Loucy (cell line): ENCODE measurements around the gene CD96.

Source experiments
- H2AFZ ChIP-seq: fragments of 200-600 bp; sonication (generic); 2 replicates; pipeline ENCODE4 v1.6.0; 2016; ENCODE audit warnings: antibody characterized with exemption, mild to moderate bottlenecking, low read length, moderate library complexity
- H3F3A ChIP-seq: fragments of 200-600 bp; 2 replicates; pipeline ENCODE4 v1.6.0; 2016; ENCODE audit warnings: antibody characterized with exemption, low read depth, mild to moderate bottlenecking
- H3K27me3 ChIP-seq: fragments of 200-600 bp; sonication (generic); 2 replicates; pipeline ENCODE4 v1.6.1; 2014; ENCODE audit warnings: low read length, mild to moderate bottlenecking; ENCODE audit not compliant: insufficient read depth, poor library complexity, severe bottlenecking
- H3K36me3 ChIP-seq: fragments of 200-600 bp; sonication (generic); 2 replicates; pipeline ENCODE4 v1.6.1; 2016; ENCODE audit warnings: low read length; ENCODE audit not compliant: insufficient read depth
- H3K4me1 ChIP-seq: fragments of 200-600 bp; sonication (generic); 2 replicates; pipeline ENCODE4 v1.5.1; 2014; ENCODE audit warnings: low read length, mild to moderate bottlenecking; ENCODE audit not compliant: insufficient read depth, poor library complexity, severe bottlenecking
- H3K4me2 ChIP-seq: fragments of 200-600 bp; sonication (generic); 2 replicates; pipeline ENCODE4 v1.6.0; 2014; ENCODE audit warnings: antibody characterized with exemption, low read length, low read depth, mild to moderate bottlenecking; ENCODE audit not compliant: poor library complexity, severe bottlenecking
- H3K4me3 ChIP-seq: fragments of 200-600 bp; sonication (generic); 2 replicates; pipeline ENCODE4 v1.5.1; 2014; ENCODE audit warnings: low read length, mild to moderate bottlenecking, mixed read lengths; ENCODE audit not compliant: poor library complexity, severe bottlenecking
- H3K79me2 ChIP-seq: fragments of 200-600 bp; sonication (generic); 2 replicates; pipeline ENCODE4 v1.6.1; 2014; ENCODE audit warnings: low read length; ENCODE audit not compliant: insufficient read depth
- H3K9ac ChIP-seq: fragments of 200-600 bp; sonication (generic); 2 replicates; pipeline ENCODE4 v1.6.0; 2014; ENCODE audit warnings: mild to moderate bottlenecking, low read depth, low read length, moderate library complexity; ENCODE audit not compliant: poor library complexity, severe bottlenecking
- H3K9me2 ChIP-seq: fragments of 200-600 bp; sonication (generic); replicated peaks from 2 replicates; pipeline ENCODE4 v1.6.1; 2016; ENCODE audit warnings: low read depth, low read length, mixed read lengths
- H3K9me3 ChIP-seq: fragments of 200-600 bp; sonication (generic); 2 replicates; pipeline ENCODE4 v1.6.1; 2014; ENCODE audit warnings: mild to moderate bottlenecking, antibody characterized with exemption, low read length, low read depth; ENCODE audit not compliant: insufficient read depth
- H4K20me1 ChIP-seq: fragments of 200-600 bp; sonication (generic); 2 replicates; pipeline ENCODE4 v1.6.0; 2014; ENCODE audit warnings: antibody characterized with exemption, low read length, mild to moderate bottlenecking; ENCODE audit not compliant: insufficient read depth, poor library complexity, severe bottlenecking
- CTCF ChIP-seq: fragments of 200-600 bp; sonication (generic); conservative IDR thresholded peaks from 2 replicates; pipeline ENCODE4 v1.5.1; 2014; ENCODE audit warnings: mild to moderate bottlenecking, antibody characterized with exemption, low read length
- EZH2phosphoT487 ChIP-seq: fragments of 200-600 bp; IDR thresholded peaks from 2 replicates; pipeline ENCODE4 v1.6.1; 2018; ENCODE audit warnings: antibody characterized with exemption, mild to moderate bottlenecking, moderate library complexity, borderline replicate concordance

CD96 gene

GRCh38 chr3:111604119-111604518, 62.1 kb downstream of the CD96 start:
- Histone ChIP-seq H2AFZ (no peak overlapping the region), H3K9ac (no peak overlapping the region), H3K27me3 (no peaks in the 10 kb centered on the region), H4K20me1 (no peaks in the 10 kb centered on the region), H3K9me2 (no peaks in the 10 kb centered on the region), H3K4me1 (peaks cover 9% of the 10 kb centered on the region), H3K4me3 (no peak overlapping the region), H3K4me2 (no peak overlapping the region), H3K9me3 (no peaks in the 10 kb centered on the region), H3F3A (no peaks in the 10 kb centered on the region), H3K36me3 (peaks cover 35% of the 10 kb centered on the region; the same call in 1 of the 2 replicates), H3K79me2 (no peaks in the 10 kb centered on the region)
- TF ChIP-seq CTCF (no peak), EZH2phosphoT487 (no peak)

GRCh38 chr3:111605018-111605417, 63.0 kb downstream of the CD96 start:
- TF ChIP-seq CTCF = no peak
- no peak for TF ChIP-seq EZH2phosphoT487
- Histone ChIP-seq H3K4me3 (no peak overlapping the region), H2AFZ (no peak overlapping the region), H3K9ac (no peak overlapping the region), H4K20me1 (peaks cover 4% of the 10 kb centered on the region), H3K9me2 (no peaks in the 10 kb centered on the region), H3K9me3 (no peaks in the 10 kb centered on the region), H3K36me3 (peaks cover 34% of the 10 kb centered on the region; the same call in 1 of the 2 replicates), H3K79me2 (no peaks in the 10 kb centered on the region), H3K4me2 (no peak overlapping the region), H3F3A (no peaks in the 10 kb centered on the region), H3K4me1 (peaks cover 16% of the 10 kb centered on the region), H3K27me3 (no peaks in the 10 kb centered on the region)

GRCh38 chr3:111605493-111605892, 63.5 kb downstream of the CD96 start:
- Histone ChIP-seq H3F3A (no peaks in the 10 kb centered on the region), H3K4me1 (peaks cover 19% of the 10 kb centered on the region), H2AFZ (no peak overlapping the region), H3K36me3 (peaks cover 29% of the 10 kb centered on the region; the same call in 1 of the 2 replicates), H3K9me3 (no peaks in the 10 kb centered on the region), H3K27me3 (no peaks in the 10 kb centered on the region), H3K9ac (no peak overlapping the region), H4K20me1 (peaks cover 6% of the 10 kb centered on the region), H3K4me2 (no peak overlapping the region), H3K9me2 (no peaks in the 10 kb centered on the region), H3K4me3 (no peak overlapping the region), H3K79me2 (no peaks in the 10 kb centered on the region)
- TF ChIP-seq EZH2phosphoT487 (no peak), CTCF (no peak)
